Stomach smooth muscle (tissue), 2 donors: ENCODE results near the gene HUWE1.
A peak's percentile ranks its signal among the peaks of the same experiment; 100 is the strongest.
"Not testable (repeated sequence)": the region's sequence is repeated elsewhere in the genome, so short reads cannot be mapped to it uniquely, and the experiment has no call there.

ENCODE experiments used
- H3K27ac ChIP-seq: one replicate; pipeline ENCODE4 v1.7.0; 2013; ENCODE audit warnings: mild to moderate bottlenecking, low read length, inconsistent platforms
- H3K27me3 ChIP-seq, 2 donors: one replicate each; pipeline ENCODE4 v1.7.0; 2013; ENCODE audit warnings: low read length in 2 of 2; ENCODE audit not compliant: insufficient read depth in 2 of 2, control insufficient read depth in 1 of 2
- H3K36me3 ChIP-seq, 2 donors: one replicate each; pipeline ENCODE4 v1.7.0; 2013; ENCODE audit warnings: low read length in 2 of 2; ENCODE audit not compliant: control insufficient read depth in 2 of 2, insufficient read depth in 2 of 2
- H3K4me1 ChIP-seq: one replicate; pipeline ENCODE4 v1.7.0; 2013; ENCODE audit warnings: low read length; ENCODE audit not compliant: control insufficient read depth, insufficient read depth
- H3K4me3 ChIP-seq, 2 donors: one replicate each; pipeline ENCODE4 v1.7.0; 2013; ENCODE audit warnings: low read length in 2 of 2
- H3K9ac ChIP-seq, 2 donors: one replicate each; pipeline ENCODE4 v1.7.0; 2013; ENCODE audit warnings: low read length in 2 of 2, mild to moderate bottlenecking in 1 of 2
- H3K9me3 ChIP-seq, 2 donors: one replicate each; pipeline ENCODE4 v1.7.0; 2013; ENCODE audit warnings: low read length in 2 of 2; ENCODE audit not compliant: control insufficient read depth in 2 of 2
- donor health status: healthy.
- donor health status: Pancreatic carcinoma.

HUWE1 gene, protein sequence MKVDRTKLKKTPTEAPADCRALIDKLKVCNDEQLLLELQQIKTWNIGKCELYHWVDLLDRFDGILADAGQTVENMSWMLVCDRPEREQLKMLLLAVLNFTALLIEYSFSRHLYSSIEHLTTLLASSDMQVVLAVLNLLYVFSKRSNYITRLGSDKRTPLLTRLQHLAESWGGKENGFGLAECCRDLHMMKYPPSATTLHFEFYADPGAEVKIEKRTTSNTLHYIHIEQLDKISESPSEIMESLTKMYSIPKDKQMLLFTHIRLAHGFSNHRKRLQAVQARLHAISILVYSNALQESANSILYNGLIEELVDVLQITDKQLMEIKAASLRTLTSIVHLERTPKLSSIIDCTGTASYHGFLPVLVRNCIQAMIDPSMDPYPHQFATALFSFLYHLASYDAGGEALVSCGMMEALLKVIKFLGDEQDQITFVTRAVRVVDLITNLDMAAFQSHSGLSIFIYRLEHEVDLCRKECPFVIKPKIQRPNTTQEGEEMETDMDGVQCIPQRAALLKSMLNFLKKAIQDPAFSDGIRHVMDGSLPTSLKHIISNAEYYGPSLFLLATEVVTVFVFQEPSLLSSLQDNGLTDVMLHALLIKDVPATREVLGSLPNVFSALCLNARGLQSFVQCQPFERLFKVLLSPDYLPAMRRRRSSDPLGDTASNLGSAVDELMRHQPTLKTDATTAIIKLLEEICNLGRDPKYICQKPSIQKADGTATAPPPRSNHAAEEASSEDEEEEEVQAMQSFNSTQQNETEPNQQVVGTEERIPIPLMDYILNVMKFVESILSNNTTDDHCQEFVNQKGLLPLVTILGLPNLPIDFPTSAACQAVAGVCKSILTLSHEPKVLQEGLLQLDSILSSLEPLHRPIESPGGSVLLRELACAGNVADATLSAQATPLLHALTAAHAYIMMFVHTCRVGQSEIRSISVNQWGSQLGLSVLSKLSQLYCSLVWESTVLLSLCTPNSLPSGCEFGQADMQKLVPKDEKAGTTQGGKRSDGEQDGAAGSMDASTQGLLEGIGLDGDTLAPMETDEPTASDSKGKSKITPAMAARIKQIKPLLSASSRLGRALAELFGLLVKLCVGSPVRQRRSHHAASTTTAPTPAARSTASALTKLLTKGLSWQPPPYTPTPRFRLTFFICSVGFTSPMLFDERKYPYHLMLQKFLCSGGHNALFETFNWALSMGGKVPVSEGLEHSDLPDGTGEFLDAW (N-terminal part only)

DNA sequence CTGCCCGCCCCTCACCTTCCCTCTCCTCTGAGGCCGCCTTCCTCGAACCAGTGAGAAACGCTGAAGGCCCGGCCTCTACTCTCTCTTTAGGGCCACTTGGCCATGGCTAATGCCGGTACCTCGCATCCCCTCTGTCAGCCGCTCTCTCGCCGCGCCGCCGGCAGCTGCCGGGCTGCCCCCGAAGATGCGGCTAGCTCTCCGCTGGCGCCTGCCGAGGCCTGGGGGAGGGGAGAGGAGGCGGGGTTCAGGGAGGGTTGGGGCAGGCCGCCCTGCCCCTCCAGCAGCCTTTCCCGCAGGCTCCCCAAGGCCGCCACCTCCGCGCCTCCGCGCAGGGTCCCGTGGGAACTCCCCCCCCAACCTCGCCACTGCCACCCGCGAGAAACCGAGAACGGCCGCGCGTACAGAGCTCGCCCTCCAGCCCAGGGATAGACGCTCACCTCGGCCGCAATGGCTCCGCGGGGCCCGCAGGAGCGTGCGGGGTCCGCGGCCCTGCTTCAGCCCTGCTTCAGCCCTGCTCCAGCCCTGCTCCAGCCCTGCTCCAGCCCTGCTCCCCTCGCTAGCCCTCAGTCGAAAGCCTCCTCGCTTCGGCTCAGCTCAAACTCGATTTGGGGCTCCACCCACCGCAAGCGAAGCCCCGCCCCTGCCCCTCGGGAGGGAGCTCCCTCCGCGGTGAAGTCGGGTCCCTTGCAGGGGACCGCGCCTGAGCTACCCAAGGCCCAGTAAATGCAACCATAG lies at the start of gene HUWE1:
TSS of gene HUWE1 (minus strand) at position 569 of the 735 bp plus-strand sequence. CDS start 32,612 bp downstream, outside the sequence.
- peak within 1 kb of the TSS; percentile 57 to 77 for H3K4me3 ChIP-seq
- H3K9me3 ChIP-seq = no peaks in the 10 kb centered on the region
- peaks cover 13% of the 10 kb centered on the region for H3K4me1 ChIP-seq
- peaks cover 0 to 4% of the 10 kb centered on the region in 2 donors for H3K36me3 ChIP-seq
- H3K27ac ChIP-seq = peak within 1 kb of the TSS; percentile 80
- H3K9ac ChIP-seq = peak within 1 kb of the TSS; percentile 21 to 59
- H3K27me3 ChIP-seq = no peaks in the 10 kb centered on the region

DNA sequence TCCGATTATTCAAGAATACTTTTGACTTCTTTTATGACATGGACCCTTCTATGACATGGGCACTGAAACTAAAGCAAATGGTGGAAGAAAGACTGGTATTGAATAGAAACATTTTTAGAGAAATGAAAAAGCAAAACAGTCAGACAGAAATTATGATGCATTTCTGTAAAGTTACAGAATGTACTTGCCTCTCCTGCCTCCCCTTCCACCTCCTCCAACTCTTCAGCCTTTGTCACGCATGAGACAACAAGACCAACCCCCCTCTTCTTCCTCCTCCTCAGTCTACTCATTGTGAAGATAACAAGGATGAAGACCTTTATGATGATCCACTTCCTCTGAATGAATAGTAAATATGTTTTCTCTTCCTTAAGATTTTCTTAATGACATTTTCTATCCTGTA lies 46.3 kb upstream of the HUWE1 start:
- Histone ChIP-seq H3K4me3 (no peak overlapping the region), H3K27ac (no peak overlapping the region), H3K4me1 (no peaks in the 10 kb centered on the region), H3K9me3 (no peaks in the 10 kb centered on the region), H3K36me3 (no peaks in the 10 kb centered on the region), H3K27me3 (peaks cover 0 to 5% of the 10 kb centered on the region in 2 donors), H3K9ac (no peak overlapping the region)

DNA sequence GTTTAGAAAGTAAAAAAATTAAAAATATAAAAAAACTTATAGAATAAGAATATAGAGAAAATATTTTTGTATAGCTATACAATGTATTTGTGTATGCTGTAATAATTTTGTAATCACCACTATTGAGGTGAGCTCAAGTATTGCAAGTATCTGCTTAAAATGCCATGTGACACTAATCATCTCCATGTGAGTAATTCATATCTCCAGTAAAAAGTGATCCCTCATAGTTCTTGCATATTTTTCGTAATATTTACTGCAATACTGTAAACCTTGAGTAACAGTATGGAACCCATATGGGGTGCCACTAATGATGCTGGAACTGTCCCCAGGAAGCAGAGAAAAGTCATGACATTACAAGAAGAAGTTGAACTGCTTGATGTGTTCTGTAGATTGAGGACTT lies 43.2 kb upstream of the HUWE1 start:
- Histone ChIP-seq H3K4me1 (no peaks in the 10 kb centered on the region), H3K9me3 (no peaks in the 10 kb centered on the region), H3K27me3 (peaks cover 0 to 6% of the 10 kb centered on the region in 2 donors), H3K27ac (no peak overlapping the region), H3K9ac (no peak overlapping the region), H3K36me3 (no peaks in the 10 kb centered on the region), H3K4me3 (no peak overlapping the region)

DNA sequence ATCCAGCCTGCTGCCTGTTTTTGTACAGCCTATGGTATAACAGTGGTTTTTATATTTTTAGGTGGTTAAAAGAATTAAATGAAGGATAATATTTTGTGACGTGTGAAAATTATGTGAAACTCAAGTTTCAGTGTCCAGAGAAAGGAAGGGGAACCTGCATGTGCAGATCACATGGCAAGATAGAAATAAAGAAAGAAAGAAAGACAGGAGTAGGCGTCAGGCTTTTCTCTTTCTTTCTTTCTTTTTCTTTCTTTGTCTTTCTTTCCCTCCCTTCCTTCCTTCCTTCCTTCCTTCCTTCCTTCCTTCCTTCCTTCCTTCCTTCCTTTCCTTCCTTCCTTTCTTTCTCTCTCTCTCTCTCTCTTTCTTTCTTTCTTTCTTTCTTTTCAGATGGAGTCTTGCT lies 42.0 kb upstream of the HUWE1 start:
- Histone ChIP-seq H3K4me1 (no peaks in the 10 kb centered on the region), H3K27ac (no peak overlapping the region), H3K4me3 (no peak overlapping the region), H3K36me3 (no peaks in the 10 kb centered on the region), H3K9ac (no peak overlapping the region), H3K9me3 (no peaks in the 10 kb centered on the region), H3K27me3 (peaks cover 0 to 6% of the 10 kb centered on the region in 2 donors)

DNA sequence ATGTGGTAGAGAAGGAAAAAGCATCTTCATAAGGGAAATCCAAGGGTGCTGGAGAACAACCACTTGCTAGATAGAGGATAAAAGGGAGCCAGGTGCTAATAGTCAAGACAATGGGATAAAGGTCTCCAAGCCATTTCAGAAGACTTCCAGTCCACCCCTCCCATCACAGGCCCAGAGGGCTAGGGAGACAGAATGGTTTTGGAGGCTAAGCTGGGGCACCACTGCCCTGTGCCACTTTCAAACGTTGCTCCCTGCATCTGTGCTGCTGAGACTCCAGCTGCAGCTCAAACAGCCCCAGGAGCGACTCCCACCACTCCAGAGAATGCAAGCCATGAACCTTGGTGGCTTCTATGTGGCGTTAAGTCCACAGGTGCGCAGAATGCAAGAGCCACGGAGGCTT lies 38.4 kb upstream of the HUWE1 start:
- no peak overlapping the region for H3K4me3 ChIP-seq
- no peaks in the 10 kb centered on the region for H3K9me3 ChIP-seq
- peaks cover 0 to 6% of the 10 kb centered on the region in 2 donors for H3K27me3 ChIP-seq
- no peak overlapping the region for H3K27ac ChIP-seq
- no peak overlapping the region for H3K9ac ChIP-seq
- H3K4me1 ChIP-seq = no peaks in the 10 kb centered on the region
- no peaks in the 10 kb centered on the region for H3K36me3 ChIP-seq

DNA sequence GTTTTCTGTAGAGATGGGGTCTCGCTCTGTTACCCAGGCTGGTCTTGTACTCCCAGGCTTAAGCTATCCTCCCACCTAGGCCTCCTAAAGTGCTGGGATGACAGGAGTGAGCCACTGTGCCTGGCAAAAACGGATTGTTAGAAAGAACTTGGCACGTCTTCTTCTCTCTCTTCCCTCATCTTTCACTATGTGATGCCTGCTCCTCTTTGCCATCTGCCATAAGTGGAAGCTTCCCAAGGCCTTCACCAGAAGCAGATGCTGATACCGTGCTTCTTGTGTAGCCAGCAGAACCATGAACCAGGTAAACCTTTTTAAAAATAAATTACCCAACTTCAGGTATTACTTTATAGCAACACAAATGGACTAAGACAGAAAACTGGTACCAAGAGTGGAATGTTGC lies 36.9 kb upstream of the HUWE1 start:
- no peak overlapping the region for H3K9ac ChIP-seq
- no peak overlapping the region for H3K4me3 ChIP-seq
- peaks cover 0 to 6% of the 10 kb centered on the region in 2 donors for H3K27me3 ChIP-seq
- no peak overlapping the region for H3K27ac ChIP-seq
- no peaks in the 10 kb centered on the region for H3K9me3 ChIP-seq
- no peaks in the 10 kb centered on the region for H3K36me3 ChIP-seq
- H3K4me1 ChIP-seq = no peaks in the 10 kb centered on the region

DNA sequence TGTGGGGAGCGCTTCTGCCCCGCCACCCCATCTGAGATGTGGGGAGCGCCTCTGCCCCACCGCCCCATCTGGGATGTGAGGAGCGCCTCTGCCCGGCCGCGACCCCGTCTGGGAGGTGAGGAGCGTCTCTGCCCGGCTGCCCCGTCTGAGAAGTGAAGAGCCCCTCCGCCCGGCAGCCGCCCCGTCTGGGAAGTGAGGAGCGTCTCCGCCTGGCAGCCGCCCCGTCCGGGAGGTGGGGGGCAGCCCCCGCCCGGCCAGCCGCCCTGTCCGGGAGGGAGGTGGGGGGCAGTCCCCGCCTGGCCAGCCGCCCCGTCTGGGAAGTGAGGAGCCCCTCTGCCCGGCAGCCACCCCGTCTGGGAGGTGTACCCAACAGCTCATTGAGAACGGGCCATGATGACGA lies 35.1 kb upstream of the HUWE1 start:
- not testable (repeated sequence) for H3K4me1 ChIP-seq, H3K36me3 ChIP-seq, H3K27ac ChIP-seq, H3K27me3 ChIP-seq, H3K4me3 ChIP-seq, H3K9me3 ChIP-seq, H3K9ac ChIP-seq

DNA sequence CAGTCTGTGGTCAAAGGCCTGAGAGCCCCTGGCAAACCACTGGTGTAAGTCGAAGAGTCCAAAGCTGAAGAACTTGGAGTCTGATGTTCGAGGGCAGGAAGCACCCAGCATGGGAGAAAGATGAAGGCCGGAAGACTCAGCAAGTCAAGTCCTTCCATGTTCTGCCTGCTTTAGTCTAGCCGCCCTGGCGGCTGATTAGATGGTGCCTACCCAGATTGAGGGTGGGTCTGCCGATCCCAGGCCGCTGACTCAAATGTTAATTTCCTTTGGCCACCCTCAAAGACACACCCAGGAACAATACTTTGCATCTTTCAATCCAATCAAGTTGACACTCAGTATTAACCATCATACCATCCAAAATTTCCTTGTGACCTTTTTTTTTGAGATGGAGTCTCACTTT lies 33.1 kb upstream of the HUWE1 start:
- not testable (repeated sequence) for H3K27ac ChIP-seq, H3K27me3 ChIP-seq, H3K4me1 ChIP-seq, H3K9ac ChIP-seq, H3K36me3 ChIP-seq, H3K9me3 ChIP-seq, H3K4me3 ChIP-seq

DNA sequence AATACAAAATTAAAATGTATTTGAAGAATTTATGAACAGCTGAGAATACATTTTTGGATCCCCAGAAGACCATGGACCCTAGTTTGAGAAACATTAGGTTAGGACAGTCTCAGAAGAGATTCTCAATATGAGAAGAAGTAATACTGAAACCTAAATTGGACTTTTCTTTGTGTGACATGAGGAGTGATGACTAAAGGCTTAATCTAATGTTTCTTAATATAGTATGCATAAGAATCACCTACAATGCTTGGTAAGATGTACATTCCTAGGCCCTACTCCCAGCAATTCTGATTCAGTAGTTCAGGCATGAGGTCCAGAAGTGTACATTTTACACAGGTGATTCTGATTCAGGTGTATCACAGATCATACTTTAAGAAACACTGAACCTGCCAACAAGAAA lies 31.6 kb upstream of the HUWE1 start:
- no peaks in the 10 kb centered on the region for H3K4me1 ChIP-seq
- no peak overlapping the region for H3K9ac ChIP-seq
- H3K27me3 ChIP-seq = peaks cover 0 to 7% of the 10 kb centered on the region in 2 donors
- H3K27ac ChIP-seq = no peak overlapping the region
- H3K9me3 ChIP-seq = no peaks in the 10 kb centered on the region
- no peak overlapping the region for H3K4me3 ChIP-seq
- H3K36me3 ChIP-seq = no peaks in the 10 kb centered on the region

DNA sequence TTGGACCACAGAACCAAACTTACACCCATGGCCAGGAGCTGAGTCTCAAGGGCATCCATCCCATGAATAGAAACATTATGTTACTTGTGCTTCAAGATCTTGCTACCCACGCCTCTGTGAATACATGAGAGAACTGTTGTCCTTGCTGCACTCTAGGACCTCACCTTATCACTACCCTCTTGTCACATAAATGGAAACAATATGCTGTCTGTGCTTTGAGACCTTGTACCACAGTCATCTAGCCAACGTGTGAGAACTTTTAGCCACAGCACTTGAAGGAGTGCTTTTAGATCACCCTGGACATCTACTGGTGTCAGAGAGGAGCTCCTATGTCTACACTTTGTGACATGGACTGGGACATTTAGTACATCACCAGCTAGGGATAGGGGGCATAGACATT lies 30.7 kb upstream of the HUWE1 start:
- H3K27me3 ChIP-seq = peaks cover 0 to 7% of the 10 kb centered on the region in 2 donors
- H3K9me3 ChIP-seq = no peaks in the 10 kb centered on the region
- H3K36me3 ChIP-seq = no peaks in the 10 kb centered on the region
- H3K9ac ChIP-seq = no peak overlapping the region
- H3K4me3 ChIP-seq = no peak overlapping the region
- no peaks in the 10 kb centered on the region for H3K4me1 ChIP-seq
- no peak overlapping the region for H3K27ac ChIP-seq
